Prostate gland (tissue), 2 donors: ENCODE results near the gene TBC1D2B.

Experiments used
- CTCF ChIP-seq, 4 experiments: fragments of 200-600 bp in 2 of 4; fragments of 450-650 bp in 2 of 4; sonication (generic) in 2 of 4; IDR thresholded peaks; 1 replicate in 3 of 4; 2 replicates in 1 of 4; pipeline ENCODE4 v1.5.1; 2016 to 2019; ENCODE audit warnings: antibody characterized with exemption in 4 of 4, mild to moderate bottlenecking in 2 of 4, moderate library complexity in 2 of 4
- POLR2AphosphoS5 ChIP-seq: sonication (generic); formaldehyde crosslinking; IDR thresholded peaks from one replicate; pipeline ENCODE4 v1.6.1; 2017; ENCODE audit warnings: antibody characterized with exemption

DNA sequence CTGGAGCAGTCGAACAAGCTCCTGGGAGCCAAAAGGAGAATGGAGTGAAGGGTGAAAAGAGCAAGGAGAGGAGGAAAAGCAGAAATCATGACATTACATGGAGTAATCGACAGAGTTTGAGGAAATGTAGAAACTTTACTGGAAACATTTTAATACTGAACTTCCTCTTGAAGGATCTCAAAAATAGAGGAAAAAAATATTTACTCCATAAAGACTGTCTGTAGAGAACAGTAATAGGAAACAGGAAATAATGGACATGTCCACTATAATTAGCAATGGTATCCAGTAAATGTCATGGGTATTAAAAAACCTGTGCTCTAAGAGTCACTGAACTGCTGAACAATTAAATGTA, 53.0 kb downstream of the TBC1D2B start:
- TF ChIP-seq CTCF (IDR thresholded peaks at IDR 0.05) (no peak), POLR2AphosphoS5 (no peak)
